Fibroblast of pulmonary artery (primary cell): Measurements from ENCODE around the gene ERC1.

Experiments
- DNase-seq: peaks from one replicate; pipeline ENCODE4 v3.0.0-alpha.2; 2010; ENCODE audit warnings: low read depth
- H3K4me3 ChIP-seq: replicated peaks from 2 replicates; pipeline ENCODE4 v1.5.1; 2011; ENCODE audit warnings: low read depth, mild to moderate bottlenecking, control low read depth, low read length, moderate library complexity
- TF ChIP-seq, protein P1 (sequence below): IDR thresholded peaks from 2 replicates; pipeline ENCODE4 v1.5.1; 2011; ENCODE audit warnings: mild to moderate bottlenecking, control low read depth, low read length, inconsistent platforms; ENCODE audit errors: missing control alignments

Gene ERC1

GRCh38 chr12:1419849-1420371, 428.9 kb downstream of the ERC1 start:
- no peak overlapping the region for H3K4me3 ChIP-seq
- TF ChIP-seq, protein P1, sequence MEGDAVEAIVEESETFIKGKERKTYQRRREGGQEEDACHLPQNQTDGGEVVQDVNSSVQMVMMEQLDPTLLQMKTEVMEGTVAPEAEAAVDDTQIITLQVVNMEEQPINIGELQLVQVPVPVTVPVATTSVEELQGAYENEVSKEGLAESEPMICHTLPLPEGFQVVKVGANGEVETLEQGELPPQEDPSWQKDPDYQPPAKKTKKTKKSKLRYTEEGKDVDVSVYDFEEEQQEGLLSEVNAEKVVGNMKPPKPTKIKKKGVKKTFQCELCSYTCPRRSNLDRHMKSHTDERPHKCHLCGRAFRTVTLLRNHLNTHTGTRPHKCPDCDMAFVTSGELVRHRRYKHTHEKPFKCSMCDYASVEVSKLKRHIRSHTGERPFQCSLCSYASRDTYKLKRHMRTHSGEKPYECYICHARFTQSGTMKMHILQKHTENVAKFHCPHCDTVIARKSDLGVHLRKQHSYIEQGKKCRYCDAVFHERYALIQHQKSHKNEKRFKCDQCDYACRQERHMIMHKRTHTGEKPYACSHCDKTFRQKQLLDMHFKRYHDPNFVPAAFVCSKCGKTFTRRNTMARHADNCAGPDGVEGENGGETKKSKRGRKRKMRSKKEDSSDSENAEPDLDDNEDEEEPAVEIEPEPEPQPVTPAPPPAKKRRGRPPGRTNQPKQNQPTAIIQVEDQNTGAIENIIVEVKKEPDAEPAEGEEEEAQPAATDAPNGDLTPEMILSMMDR, result no peak
- no peak for DNase-seq

DNA sequence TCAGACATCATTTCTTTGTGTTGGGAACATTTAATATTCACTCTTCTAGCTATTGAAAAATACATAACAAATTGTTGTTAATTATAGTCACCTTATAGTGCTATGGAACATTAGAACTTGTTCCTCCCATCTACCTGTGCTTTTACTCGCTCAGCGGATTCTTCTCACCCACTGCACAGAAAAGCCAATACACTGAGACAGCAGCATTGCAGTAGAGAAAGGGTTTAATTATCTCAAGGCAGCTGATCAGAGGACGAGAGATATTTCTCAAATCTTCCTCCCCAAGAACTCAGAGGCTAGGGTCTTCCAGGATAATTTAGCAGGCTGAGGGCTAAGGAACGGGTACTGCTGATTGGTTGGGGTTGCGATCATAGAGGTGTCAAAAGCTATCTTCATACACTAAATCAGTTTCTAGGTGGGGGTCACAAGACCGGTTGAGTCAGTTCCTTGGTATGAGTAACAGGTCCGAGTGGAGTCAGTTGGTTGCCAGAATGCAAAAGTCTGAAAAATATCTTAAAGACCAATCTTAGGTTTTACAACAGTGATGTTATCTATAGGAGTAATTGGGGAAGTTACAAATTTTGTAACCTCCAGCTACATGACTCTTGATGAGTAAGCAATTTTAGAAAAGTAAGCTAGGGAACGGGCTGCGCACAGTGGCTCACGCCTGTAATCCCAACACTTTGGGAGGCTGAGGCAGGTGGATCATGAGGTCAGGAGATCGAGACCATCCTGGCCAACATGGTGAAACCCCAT, 430.2 kb downstream of the ERC1 start:
- TF ChIP-seq, protein P1, result no peak
- H3K4me3 ChIP-seq, result no peak overlapping the region
- no peak for DNase-seq

DNA sequence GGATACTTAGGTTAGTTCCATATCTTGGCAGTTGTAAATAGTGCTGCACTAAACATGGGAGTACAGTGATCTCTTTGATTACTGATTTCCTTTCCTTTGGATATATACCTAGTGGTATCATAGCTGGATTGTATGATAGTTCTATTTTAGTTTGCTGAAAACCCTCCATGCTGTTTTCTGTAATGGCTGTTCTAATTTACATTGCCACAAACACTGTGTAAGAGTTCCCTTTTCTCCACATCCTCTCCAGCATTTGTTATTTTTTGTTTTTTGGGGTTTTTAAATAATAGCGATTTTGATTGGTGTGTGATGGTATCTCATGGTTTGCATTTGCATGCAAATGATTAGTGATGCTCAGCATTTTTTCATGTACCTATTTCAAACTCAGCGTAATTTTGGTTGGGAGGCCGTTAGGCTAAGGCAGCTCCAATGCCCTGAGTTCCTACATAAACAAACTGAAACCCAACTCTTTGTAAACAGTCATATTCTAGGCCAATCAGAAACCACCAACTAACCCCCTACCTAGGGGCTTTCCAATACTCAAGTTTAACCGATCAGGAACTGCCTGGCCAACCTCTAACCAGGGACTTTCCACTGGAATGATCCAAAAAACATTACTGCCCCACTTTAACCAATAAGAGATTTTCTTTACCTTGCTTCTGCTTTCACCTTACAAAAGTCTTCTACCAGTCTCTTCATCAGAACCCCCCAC, 431.7 kb downstream of the ERC1 start:
- DNase-seq, result no peak
- TF ChIP-seq, protein P1, result no peak
- no peak overlapping the region for H3K4me3 ChIP-seq

DNA sequence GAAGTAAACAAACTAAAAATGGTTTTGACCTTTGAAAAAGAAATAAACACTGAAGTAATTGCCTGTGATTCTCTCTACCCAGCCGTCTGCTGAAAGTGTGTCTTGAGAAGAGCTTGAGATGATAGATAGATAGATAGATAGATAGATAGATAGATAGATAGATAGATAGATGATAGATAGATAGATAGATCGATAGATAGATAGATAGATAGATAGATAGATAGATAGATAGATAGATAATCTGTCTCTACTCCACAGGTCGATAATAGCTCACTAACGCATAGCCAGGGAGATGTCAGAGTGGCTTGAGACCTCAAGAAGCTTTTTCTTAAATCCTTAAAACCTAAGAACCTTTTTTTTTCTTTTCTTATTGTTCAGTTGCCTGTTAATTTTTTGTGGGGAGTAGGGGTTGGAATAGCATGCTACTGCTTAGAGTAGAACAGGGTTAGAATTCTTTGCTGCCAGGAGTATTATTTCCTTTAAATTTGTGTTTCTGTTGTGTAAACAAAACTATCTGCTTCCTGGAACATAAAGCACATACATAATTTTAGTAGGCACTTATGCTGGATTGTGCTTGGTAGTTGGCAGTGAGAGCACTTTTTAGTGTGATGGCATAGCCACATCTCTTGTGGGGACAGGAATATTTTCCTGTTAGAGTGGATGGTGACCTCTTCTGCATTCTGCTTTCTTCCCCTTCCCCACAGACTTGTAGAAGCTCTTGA, 433.8 kb downstream of the ERC1 start:
- DNase-seq, result no peak
- H3K4me3 ChIP-seq, result no peak overlapping the region
- TF ChIP-seq, protein P1, result no peak

DNA sequence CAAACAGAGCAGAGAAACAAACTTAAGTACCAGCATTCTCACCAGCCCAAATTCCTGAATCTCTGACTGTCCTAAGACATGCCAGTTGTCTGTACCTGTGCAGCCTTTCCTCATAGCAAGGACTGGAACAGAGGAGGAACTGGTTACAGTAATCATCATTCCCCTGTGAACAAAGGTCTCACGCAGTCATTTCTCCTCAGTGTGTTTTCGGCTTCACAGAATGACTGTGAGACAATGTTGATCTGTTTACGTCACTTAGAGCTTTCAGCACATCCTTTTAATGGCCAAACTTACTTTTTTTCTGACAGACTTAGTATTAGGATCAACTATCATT, 434.3 kb downstream of the ERC1 start:
- H3K4me3 ChIP-seq, result no peak overlapping the region
- TF ChIP-seq, protein P1, result no peak
- no peak for DNase-seq

GRCh38 chr12:1428671-1429070, 437.6 kb downstream of the ERC1 start:
- no peak overlapping the region for H3K4me3 ChIP-seq
- no peak for DNase-seq
- TF ChIP-seq, protein P1, result no peak
